SJCRH30 (cell line): Measurements from ENCODE around the gene ATP1A1. TPM values are rescaled to one million over a fixed set of nuclear protein-coding genes. Genes with fewer than 3 reads are reported as not detected.

Source experiments
- total RNA-seq: library from RNA; depleted of rRNA; stranded (reverse); fragments of >200 nt; shearing (Covaris generic); gene quantifications from 2 replicates; pipeline ENCODE4 v1.2.3, GENCODE V29; 2014; rRNA removed

The ATP1A1 gene
- total RNA-seq, 1 experiment from 2014 or later: 112 TPM

Other genes with a start within 250 kb of the ATP1A1 start
- gene CD58, start 197.8 kb downstream of the ATP1A1 start, total RNA-seq: 23.1 and 30.1 TPM in 2 replicates